Measurements from ENCODE around the gene TRIM63.
"Not testable (repeated sequence)": the region's sequence is repeated elsewhere in the genome, so short reads cannot be mapped to it uniquely, and the experiment has no call there.

The TRIM63 gene

GRCh38 chr1:26096471-26096870, 29.0 kb upstream of the TRIM63 start:
- no peak for DNase-seq (ENCODE audit: extremely low read depth, low read depth)
- TF ChIP-seq CTCF (IDR thresholded peaks at IDR 0.05; ENCODE audit: low read depth, low read length), result no peak

GRCh38 chr1:26094677-26095383, 27.4 kb upstream of the TRIM63 start:
- no peak for DNase-seq (ENCODE audit: extremely low read depth, low read depth)

GRCh38 chr1:26094076-26094669, 26.7 kb upstream of the TRIM63 start:
- no peak for TF ChIP-seq CTCF (IDR thresholded peaks at IDR 0.05; ENCODE audit: low read depth, low read length)
- DNase-seq (ENCODE audit: extremely low read depth, low read depth), result no peak

More at GRCh38 chr1:26094677-26095383, 27.4 kb upstream of the TRIM63 start:
- TF ChIP-seq CTCF (IDR thresholded peaks at IDR 0.05; ENCODE audit: low read depth, low read length), result peak; percentile 25

- not testable (repeated sequence) for DNase-seq (ENCODE audit: extremely low read depth, low read depth)
Measured at GRCh38 chr1:26093569-26093968, 26.1 kb upstream of the TRIM63 start.

- TF ChIP-seq CTCF (IDR thresholded peaks at IDR 0.05; ENCODE audit: low read depth, low read length), result no peak
Measured at GRCh38 chr1:26092422-26092821, 25.0 kb upstream of the TRIM63 start.

GRCh38 chr1:26090893-26091292, 23.5 kb upstream of the TRIM63 start:
- no peak for TF ChIP-seq CTCF (IDR thresholded peaks at IDR 0.05; ENCODE audit: low read depth, low read length)
- DNase-seq (ENCODE audit: extremely low read depth, low read depth), result no peak

More at GRCh38 chr1:26092422-26092821, 25.0 kb upstream of the TRIM63 start:
- DNase-seq (ENCODE audit: extremely low read depth, low read depth), result no peak

GRCh38 chr1:26089125-26089524, 21.7 kb upstream of the TRIM63 start:
- no peak for TF ChIP-seq CTCF (IDR thresholded peaks at IDR 0.05; ENCODE audit: low read depth, low read length)
- DNase-seq (ENCODE audit: extremely low read depth, low read depth), result no peak
